ENCODE results near the gene GJA1.
A peak's percentile ranks its signal among the peaks of the same experiment; 100 is the strongest.
"Not testable (repeated sequence)": the region's sequence is repeated elsewhere in the genome, so short reads cannot be mapped to it uniquely, and the experiment has no call there.

Gene GJA1

GRCh38 chr6:121435444-121436069, at the start of gene GJA1:
Gene GJA1, plus strand, starts transcription at chr6:121435646. Its CDS starts 11,202 bp downstream, at chr6:121446848.
- DNase-seq = peak; percentile 52

GRCh38 chr6:121386551-121386950, 48.9 kb upstream of the GJA1 start:
- DNase-seq = not testable (repeated sequence)

DNA sequence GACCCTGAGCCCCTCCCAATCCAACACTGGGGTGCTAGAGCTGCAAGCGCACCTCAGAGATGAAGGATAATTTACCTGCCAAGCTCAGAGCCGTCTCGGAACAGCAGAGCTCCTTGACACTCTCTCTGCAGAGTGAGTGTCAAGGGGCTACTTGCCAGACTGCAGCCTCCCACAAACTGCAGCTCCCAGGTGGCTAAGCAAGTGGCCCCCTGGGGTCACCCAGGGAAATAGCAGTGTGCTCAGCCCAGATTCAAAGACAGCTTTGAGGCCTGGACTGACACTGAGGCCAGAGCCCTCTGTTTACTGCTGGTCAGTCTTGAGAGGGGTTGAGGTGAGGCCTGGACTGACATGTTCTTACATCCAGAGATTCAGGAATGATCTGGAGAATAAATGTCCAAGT, 46.0 kb upstream of the GJA1 start:
- no peak for DNase-seq

- peak; percentile 26 for DNase-seq
Observed at GRCh38 chr6:121393731-121394505, 41.5 kb upstream of the GJA1 start.

- no peak for DNase-seq
Observed at GRCh38 chr6:121395736-121396135, 39.7 kb upstream of the GJA1 start.

DNA sequence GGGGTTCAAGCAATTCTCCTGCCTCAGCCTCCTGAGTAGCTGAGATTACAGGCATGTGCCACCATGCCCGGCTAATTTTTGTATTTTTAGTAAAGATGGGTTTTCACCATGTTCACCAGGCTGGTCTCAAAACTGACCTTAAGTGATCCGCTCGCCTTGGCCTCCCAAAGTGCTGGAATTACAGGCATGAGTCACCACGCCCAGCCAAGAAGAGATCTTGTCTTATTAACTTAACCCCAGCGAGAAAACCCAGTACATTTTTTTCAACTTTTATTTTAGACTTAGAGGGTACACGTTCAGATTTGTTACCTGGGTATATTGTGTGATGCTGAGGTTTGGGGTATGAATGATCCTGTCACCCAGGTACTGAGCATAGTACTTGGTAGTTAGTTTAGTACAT, 38.3 kb upstream of the GJA1 start:
- DNase-seq = not testable (repeated sequence)

DNA sequence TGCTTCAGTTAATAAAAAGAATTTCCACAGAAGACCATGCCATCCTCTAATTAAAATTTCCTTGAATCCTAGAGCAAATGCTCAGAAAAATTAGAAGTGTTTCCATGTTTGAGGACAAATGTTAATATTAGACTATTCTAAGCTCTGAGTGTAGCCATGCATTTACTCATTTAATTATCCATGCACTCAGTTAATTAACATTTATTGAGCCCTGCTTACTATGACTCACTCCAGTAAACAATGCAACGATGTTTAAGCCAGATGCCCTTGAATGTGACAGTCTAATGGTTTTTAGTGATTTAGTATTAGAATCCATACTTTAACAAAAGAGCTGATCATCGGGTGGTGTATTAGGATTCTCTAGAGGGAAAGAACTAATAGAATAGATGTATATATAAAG, 37.3 kb upstream of the GJA1 start:
- no peak for DNase-seq

- DNase-seq = no peak
Observed at GRCh38 chr6:121399966-121400365, 35.5 kb upstream of the GJA1 start.

DNA sequence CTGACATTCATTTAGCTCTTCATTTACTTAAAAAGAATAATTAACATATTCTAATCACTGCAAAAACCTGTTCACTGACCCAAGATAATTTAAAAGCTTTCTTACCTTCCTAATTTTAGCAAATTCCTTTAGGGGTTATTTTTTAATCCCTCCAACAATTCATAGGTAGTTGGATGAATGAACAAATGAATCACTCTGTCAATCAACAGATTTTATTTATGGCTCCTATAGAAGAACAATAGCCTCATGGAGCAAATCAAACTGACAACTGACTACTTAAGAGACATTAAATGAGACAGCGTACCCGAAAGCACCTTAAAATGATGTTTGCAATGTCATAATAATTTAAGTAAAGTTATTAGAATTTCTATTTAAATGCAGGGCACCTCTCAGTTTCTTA, 31.5 kb upstream of the GJA1 start:
- DNase-seq = no peak

GRCh38 chr6:121405306-121405705, 30.1 kb upstream of the GJA1 start:
- no peak for DNase-seq

DNA sequence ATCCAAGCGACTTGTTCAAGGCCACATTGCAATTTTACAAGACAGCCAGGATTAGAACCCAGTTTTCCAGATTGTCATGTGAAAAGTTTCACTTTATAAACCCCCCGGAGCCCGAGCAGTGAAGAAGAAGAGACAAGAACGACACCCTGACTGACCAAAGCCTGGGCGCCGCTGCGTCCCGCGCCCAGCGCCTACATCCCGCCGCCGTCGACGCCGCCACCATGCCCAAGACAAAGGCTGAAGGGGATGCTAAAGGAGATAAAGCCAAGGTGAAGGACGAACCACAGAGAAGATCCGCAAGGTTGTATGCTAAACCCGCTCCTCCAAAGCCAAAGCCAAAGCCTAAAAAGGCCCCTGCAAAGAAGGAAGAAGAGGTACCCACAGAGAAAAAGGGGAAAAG, 27.1 kb upstream of the GJA1 start:
- DNase-seq = no peak

- DNase-seq = no peak
Observed at GRCh38 chr6:121413879-121414278, 21.6 kb upstream of the GJA1 start.

DNA sequence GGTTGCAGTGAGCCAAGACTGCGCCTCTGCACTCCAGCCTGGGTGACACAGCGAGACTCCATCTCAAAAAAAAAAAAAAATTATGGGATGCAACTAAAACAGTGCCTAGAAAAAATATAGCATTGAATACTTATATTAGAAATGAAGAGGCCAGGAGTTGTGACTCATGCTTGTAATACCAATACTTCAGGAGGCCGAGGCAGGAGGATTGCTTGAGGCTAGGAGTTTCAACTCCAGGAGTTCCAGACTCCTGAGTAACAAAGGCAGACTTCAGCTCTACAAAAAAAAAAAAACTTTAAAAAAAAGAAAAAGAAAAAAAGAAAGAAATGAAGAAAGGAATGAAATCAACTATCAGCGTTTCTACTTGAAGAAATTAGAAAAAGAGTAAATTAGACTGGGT, 17.1 kb upstream of the GJA1 start:
- DNase-seq = no peak

- no peak for DNase-seq
Observed at GRCh38 chr6:121426686-121427085, 8.8 kb upstream of the GJA1 start.

DNA sequence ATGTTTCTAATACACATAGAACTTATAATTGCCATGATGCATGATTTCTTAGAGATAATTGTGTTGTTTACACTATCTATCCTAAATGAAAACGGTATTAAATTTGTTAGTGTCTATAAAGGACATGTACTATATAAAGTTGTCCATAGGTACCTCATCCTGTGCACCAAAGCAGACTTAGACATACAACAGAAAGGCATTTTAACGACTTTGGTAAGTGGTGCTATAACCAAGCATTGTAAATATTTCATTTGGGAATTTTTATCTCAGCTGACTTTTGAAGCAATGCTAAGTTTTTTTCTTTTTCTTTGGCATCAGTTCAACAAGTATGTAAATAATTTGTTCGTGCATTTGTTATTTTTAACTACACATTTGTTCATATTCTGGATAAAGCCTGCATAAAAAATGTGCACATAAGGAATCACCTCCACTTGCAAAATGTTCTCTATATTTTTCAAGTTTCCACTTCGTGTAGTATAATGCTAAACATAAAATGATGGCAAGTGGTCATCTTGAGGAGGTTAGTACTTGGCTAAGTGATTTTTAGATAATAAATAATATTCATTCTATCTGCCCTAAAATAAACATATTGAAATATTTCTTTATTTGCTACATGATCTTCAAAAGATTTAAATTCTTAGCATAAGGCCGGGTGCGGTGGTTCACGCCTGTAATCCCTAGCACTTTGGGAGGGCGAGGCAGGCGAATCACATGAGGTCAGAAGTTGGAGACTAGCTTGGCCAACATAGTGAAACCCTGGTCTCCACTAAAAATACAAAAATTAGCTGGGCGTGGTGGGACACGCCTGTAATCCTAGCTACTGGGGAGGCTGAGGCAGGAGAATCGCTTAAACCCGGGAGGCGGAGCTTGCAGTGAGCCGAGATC, 6.3 kb upstream of the GJA1 start:
- DNase-seq = no peak

DNA sequence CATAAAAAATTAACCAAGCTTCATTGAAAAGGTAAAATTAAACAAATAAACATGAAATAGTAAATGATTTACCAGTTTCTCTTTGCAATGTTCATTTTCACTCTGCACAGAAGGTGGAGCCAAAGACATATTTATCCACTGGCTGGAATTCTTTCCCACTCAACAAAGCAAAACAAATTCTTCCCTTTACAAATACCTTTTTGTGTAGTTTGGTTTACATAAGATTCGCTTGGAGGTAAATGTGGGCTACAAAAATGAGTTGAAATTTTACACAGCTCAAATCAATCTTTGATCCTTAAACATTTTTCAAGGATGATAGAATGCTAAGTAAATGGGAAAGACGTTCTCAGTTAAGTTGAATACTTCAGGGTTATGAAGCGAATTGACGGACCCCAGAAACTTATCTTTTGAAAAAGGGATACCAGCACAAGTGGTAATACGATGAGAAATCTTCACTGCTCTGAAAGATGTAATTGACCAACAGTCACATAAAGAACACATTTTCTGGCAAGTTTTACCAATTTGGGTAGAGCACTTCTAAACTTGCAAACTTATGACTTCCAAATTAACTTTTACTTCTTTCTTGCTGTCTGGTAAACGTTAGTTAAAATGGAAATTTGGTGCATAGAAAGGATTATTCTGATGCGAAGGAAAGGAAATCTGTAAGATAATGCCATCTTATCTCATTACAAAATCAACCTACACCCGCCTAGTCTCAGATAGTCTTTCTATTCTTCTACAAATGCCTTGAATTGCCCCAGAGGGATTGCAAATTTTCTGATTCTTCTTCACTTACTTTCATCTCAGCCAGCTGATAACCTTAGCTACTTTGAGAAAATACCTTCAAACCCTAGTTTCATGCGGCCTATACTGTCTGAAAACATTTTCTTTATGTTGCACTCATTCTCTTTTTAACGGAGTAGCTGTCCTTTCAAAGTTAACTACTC, 4.7 kb upstream of the GJA1 start:
- peak; percentile 47 for DNase-seq

DNA sequence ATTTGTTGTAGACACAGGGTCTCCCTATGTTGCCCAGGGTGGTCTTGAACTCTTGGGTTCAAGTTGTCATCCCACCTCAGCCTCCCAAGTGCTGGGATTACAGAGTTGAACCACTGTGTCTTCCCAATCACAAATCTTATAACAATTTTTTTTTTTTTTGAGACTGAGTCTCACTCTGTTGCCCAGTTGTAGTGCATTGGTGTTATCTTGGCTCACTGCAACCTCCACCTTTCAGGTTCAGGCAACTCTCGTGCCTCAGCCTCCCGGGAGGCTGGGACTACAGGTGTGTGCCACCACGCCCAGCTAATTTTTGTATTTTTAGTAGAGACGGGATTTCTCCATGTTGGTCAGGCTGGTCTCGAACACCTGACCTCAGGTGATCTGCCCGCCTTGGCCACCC, 3.7 kb upstream of the GJA1 start:
- DNase-seq = not testable (repeated sequence)

- no peak for DNase-seq
Observed at GRCh38 chr6:121434037-121434770, 1.2 kb upstream of the GJA1 start.

GRCh38 chr6:121436274-121436857, 920 bp downstream of the GJA1 start:
- DNase-seq = no peak

- DNase-seq = peak; percentile 90
Observed at GRCh38 chr6:121436960-121437850, 1.8 kb downstream of the GJA1 start.

All from retina (tissue), 1 donor.